Astrocyte (in vitro differentiated cells and primary cell): Measurements from ENCODE around the gene PAFAH1B1.
"Not testable (repeated sequence)": the region's sequence is repeated elsewhere in the genome, so short reads cannot be mapped to it uniquely, and the experiment has no call there.

Experiments
- EZH2 ChIP-seq: IDR thresholded peaks from 2 replicates; pipeline ENCODE4 v1.6.1; 2012; ENCODE audit warnings: mild to moderate bottlenecking, low read length, inconsistent platforms; ENCODE audit not compliant: insufficient read depth
- TF ChIP-seq, protein P1 (sequence below): IDR thresholded peaks from 2 replicates; pipeline ENCODE4 v1.5.1; 2011; ENCODE audit warnings: low read depth, mild to moderate bottlenecking, inconsistent platforms, low read length, moderate library complexity; ENCODE audit not compliant: insufficient read depth

DNA sequence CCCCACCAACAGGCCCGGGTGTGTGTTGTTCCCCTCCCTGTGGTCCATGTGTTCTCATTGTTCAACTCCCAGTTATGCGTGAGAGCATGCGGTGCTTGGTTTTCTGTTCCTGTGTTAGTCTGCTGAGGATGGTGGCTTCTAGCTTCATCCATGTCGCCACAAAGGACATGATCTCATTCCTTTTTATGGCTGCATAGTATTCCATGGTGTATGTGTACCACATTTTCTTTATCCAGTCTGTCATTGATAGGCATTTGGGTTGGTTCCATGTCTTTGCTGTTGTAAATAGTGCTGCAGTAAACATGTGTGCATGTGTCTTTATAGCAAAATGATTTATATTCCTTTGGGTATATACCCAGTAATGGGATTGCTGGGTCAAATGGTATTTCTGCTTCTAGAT, 67.0 kb downstream of the PAFAH1B1 start:
- TF ChIP-seq, protein P1, sequence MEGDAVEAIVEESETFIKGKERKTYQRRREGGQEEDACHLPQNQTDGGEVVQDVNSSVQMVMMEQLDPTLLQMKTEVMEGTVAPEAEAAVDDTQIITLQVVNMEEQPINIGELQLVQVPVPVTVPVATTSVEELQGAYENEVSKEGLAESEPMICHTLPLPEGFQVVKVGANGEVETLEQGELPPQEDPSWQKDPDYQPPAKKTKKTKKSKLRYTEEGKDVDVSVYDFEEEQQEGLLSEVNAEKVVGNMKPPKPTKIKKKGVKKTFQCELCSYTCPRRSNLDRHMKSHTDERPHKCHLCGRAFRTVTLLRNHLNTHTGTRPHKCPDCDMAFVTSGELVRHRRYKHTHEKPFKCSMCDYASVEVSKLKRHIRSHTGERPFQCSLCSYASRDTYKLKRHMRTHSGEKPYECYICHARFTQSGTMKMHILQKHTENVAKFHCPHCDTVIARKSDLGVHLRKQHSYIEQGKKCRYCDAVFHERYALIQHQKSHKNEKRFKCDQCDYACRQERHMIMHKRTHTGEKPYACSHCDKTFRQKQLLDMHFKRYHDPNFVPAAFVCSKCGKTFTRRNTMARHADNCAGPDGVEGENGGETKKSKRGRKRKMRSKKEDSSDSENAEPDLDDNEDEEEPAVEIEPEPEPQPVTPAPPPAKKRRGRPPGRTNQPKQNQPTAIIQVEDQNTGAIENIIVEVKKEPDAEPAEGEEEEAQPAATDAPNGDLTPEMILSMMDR = not testable (repeated sequence)
- TF ChIP-seq EZH2 = not testable (repeated sequence)
